Heart left ventricle (tissue), 16 donors: Measurements from ENCODE around the gene FRMD1. TPM values are rescaled to one million over a fixed set of nuclear protein-coding genes. Genes with fewer than 3 reads are reported as not detected.
A peak's percentile ranks its signal among the peaks of the same experiment; 100 is the strongest.

ENCODE experiments used
- ATAC-seq, 4 donors: fragments of 200-7000 bp; cut with Tn5 transposase; one replicate each; pipeline ENCODE4 v1.9.1; 2020 to 2022; ENCODE audit warnings: moderate library complexity in 4 of 4, mild to moderate bottlenecking in 3 of 4, moderate number of reproducible peaks in 1 of 4
- DNase-seq, 5 donors: peaks; one replicate each; pipeline ENCODE4 v3.0.0-alpha.2; 2020
- H3K27ac ChIP-seq, 12 donors: fragments of 200-600 bp; sonication (generic) in 4 of 12; one replicate each; pipeline versions ENCODE4 v1.5.0 to v1.8.0; 2016 to 2022; ENCODE audit warnings: mild to moderate bottlenecking in 2 of 12
- H3K27me3 ChIP-seq, 9 donors: fragments of 200-600 bp; sonication (generic) in 2 of 9; one replicate each; pipeline versions ENCODE4 v1.5.1 to v1.8.0; 2016 to 2022; ENCODE audit warnings: mild to moderate bottlenecking in 3 of 9
- H3K36me3 ChIP-seq, 9 donors: fragments of 200-600 bp; sonication (generic) in 2 of 9; one replicate each; pipeline versions ENCODE4 v1.5.0 to v1.8.0; 2018 to 2022; ENCODE audit warnings: mild to moderate bottlenecking in 2 of 9
- H3K4me1 ChIP-seq, 12 donors: fragments of 200-600 bp; sonication (generic) in 4 of 12; one replicate each; pipeline versions ENCODE4 v1.5.0 to v1.8.0; 2016 to 2022; ENCODE audit warnings: mild to moderate bottlenecking in 3 of 12
- H3K4me3 ChIP-seq, 12 donors: fragments of 200-600 bp; sonication (generic) in 4 of 12; one replicate each; pipeline versions ENCODE4 v1.5.0 to v1.8.0; 2017 to 2022; ENCODE audit warnings: mild to moderate bottlenecking in 9 of 12, moderate library complexity in 4 of 12
- H3K9me3 ChIP-seq, 12 donors: fragments of 200-600 bp; sonication (generic) in 4 of 12; one replicate each; pipeline versions ENCODE4 v1.5.0 to v1.8.0; 2016 to 2022; ENCODE audit warnings: mild to moderate bottlenecking in 1 of 12
- POLR2A ChIP-seq, 2 donors: fragments of 450-650 bp; IDR thresholded peaks; one replicate each; pipeline ENCODE4 v1.6.1; 2017; ENCODE audit warnings: antibody characterized with exemption in 2 of 2, mild to moderate bottlenecking in 2 of 2, moderate library complexity in 2 of 2
- WGBS, 4 donors: extraction: QIAGEN DNeasy Blood & Tissue Kit in 2 of 4; methylation state at CpG; one replicate each; pipeline versions ENCODE4 v1.1.5 to v1.1.7; 2013 to 2018; 5-methylcytosine and 5-hydroxymethylcytosine counted together
- intact Hi-C, 10 donors: fragments of 100-400 bp; cut with DNase I; formaldehyde crosslinking; loops; one replicate each; pipeline versions ENCODE4 v1.11.1 to v1.14.2; 2022
- polyA plus RNA-seq, 2 donors: library from polyadenylated mRNA; stranded (reverse); fragments of 200-250 nt; gene quantifications; one replicate each; pipeline ENCODE4 v1.2.3, GENCODE V29; 2013
- total RNA-seq, 9 donors: library from RNA; depleted of rRNA in 2 of 9; stranded (reverse); fragments of >200 nt in 2 of 9; fragmentation: NEBNext Ultra II Directional in 3 of 9; extraction: Animal tissue kit (Norgen Biotek cat#: 25700) in 3 of 9; gene quantifications; one replicate each; pipeline versions ENCODE4 v1.1.0 to v1.2.4, GENCODE V29; 2016 to 2023
- TF ChIP-seq, protein P1 (sequence below), 12 donors: fragments of 200-600 bp; sonication (generic) in 4 of 12; IDR thresholded peaks; one replicate each; pipeline versions ENCODE4 v1.5.0 to v1.8.0; 2018 to 2022; ENCODE audit warnings: antibody characterized with exemption in 12 of 12, mild to moderate bottlenecking in 5 of 12
- donor health status: ischemic (EF 13 %, LVEDD 7.1; RV severe dilation, severe dysfunction).
- donor health status: healthy with polysubstance abuse.
- donor health status: DM: no; HTN: yes; CAD: no.
- donor health status: DM: no; HTN: no; CAD: no.
- donor health status: ischemic (EF 25% LVEDD 6.9; RV normal size, moderate dysfunction).
- donor health status: ischemic (EF 25% LVEDD 5.7; RV mildly dilated, moderate dysfunction).
- donor health status: healthy.
- donor health status: DM: yes; HTN: yes; CAD: no.
- donor health status: ischemic (EF 35%, LVEDD 5.7; RV mildly dilated, moderate dysfunction).
- donor health status: nonischemic (EF 11% LVEDD 7.7; RV severe dilation, severe dysfunction).
- donor health status: DM: yes; HTN: yes; CAD: no.
- donor health status: PGD.
- donor health status: ischemic (EF 29% LVEDD 5.4; RV normal size, mild dysfunction).
- donor health status: nonischemic (EF 23%, LVEDD 6.1; RV moderate dilation, normal function).

Gene FRMD1
- total and polyA plus RNA-seq, 11 donors = 0.04 to 0.50 (median 0.14) TPM; not detected in 7

GRCh38 chr6:168037856-168038255, 41.2 kb downstream of the FRMD1 start:
- ATAC-seq = no peak
- H3K27ac ChIP-seq = peak overlapping the region; percentile 24 to 97 (median 84)

DNA sequence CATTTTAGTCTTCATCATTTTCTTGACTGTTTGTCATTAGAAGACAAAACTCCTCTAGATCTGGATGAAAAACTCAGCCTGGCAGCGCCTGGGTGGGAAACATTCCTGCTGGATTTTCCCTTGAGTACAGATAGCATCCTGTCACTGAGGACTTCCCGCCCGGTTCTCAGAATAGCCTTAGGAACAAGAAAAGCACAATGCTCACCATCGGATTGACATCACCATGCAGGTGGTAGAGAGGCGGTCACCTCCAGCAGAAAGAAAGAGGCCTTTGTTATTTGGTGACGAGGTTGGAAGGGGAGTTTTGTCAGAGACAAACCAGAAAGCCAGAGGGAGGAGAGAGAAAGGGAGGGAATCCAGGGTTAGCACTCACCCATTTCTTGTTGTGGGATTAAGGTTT, 41.8 kb downstream of the FRMD1 start:
- peaks cover 0 to 8% (median 0%) of the 10 kb centered on the region in 9 donors for H3K27me3 ChIP-seq
- peak in 2 of 5 donors; percentile 61 to 62 for DNase-seq
- peak overlapping the region in 1 of 12 donors; percentile 49 for H3K4me3 ChIP-seq
- WGBS, 4 donors = 46 to 58% (median 53%) methylated on average over 6 of the region's 6 CpGs
- H3K36me3 ChIP-seq = no peaks in the 10 kb centered on the region
- intact Hi-C loops = loop anchor here in 6 of 10 donors (2.0 to 10.0 kb wide), 5 partner anchors 45 to 102 kb away; no protein-coding TSS in a partner anchor
- TF ChIP-seq, protein P1, sequence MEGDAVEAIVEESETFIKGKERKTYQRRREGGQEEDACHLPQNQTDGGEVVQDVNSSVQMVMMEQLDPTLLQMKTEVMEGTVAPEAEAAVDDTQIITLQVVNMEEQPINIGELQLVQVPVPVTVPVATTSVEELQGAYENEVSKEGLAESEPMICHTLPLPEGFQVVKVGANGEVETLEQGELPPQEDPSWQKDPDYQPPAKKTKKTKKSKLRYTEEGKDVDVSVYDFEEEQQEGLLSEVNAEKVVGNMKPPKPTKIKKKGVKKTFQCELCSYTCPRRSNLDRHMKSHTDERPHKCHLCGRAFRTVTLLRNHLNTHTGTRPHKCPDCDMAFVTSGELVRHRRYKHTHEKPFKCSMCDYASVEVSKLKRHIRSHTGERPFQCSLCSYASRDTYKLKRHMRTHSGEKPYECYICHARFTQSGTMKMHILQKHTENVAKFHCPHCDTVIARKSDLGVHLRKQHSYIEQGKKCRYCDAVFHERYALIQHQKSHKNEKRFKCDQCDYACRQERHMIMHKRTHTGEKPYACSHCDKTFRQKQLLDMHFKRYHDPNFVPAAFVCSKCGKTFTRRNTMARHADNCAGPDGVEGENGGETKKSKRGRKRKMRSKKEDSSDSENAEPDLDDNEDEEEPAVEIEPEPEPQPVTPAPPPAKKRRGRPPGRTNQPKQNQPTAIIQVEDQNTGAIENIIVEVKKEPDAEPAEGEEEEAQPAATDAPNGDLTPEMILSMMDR (IDR thresholded peaks at IDR 0.05) = no peak
- TF ChIP-seq POLR2A (IDR thresholded peaks at IDR 0.05) = peak in 1 of 2 donors; percentile 18
- peaks cover 5 to 52% (median 34%) of the 10 kb centered on the region in 12 donors for H3K4me1 ChIP-seq
- H3K27ac ChIP-seq = peak overlapping the region; percentile 58 to 97 (median 84)
- peaks cover 0 to 29% (median 20%) of the 10 kb centered on the region in 12 donors for H3K9me3 ChIP-seq
- ATAC-seq = peak; percentile 35 to 82 (median 56)

More at GRCh38 chr6:168037856-168038255, 41.2 kb downstream of the FRMD1 start:
- Histone ChIP-seq H3K27me3 (peaks cover 0 to 8% (median 0%) of the 10 kb centered on the region in 9 donors), H3K36me3 (no peaks in the 10 kb centered on the region), H3K4me1 (peaks cover 2 to 46% (median 28%) of the 10 kb centered on the region in 12 donors), H3K4me3 (no peak overlapping the region), H3K9me3 (peaks cover 0 to 29% (median 20%) of the 10 kb centered on the region in 12 donors)
- WGBS, 4 donors = 87 to 89% (median 89%) methylated on average over 5 of the region's 5 CpGs
- no peak for DNase-seq
- intact Hi-C loops = loop anchor here in 6 of 10 donors (2.0 to 10.0 kb wide), 5 partner anchors 46 to 103 kb away; no protein-coding TSS in a partner anchor
- TF ChIP-seq, protein P1 (IDR thresholded peaks at IDR 0.05) = no peak

GRCh38 chr6:168035661-168036545, 43.1 kb downstream of the FRMD1 start:
- Histone ChIP-seq H3K4me3 (peak overlapping the region in 11 of 12 donors; percentile 9 to 62 (median 48)), H3K27ac (peak overlapping the region; percentile 58 to 97 (median 86)), H3K36me3 (no peaks in the 10 kb centered on the region), H3K9me3 (peaks cover 0 to 27% (median 19%) of the 10 kb centered on the region in 12 donors), H3K4me1 (peaks cover 5 to 66% (median 47%) of the 10 kb centered on the region in 12 donors), H3K27me3 (peaks cover 0 to 8% (median 0%) of the 10 kb centered on the region in 9 donors)
- intact Hi-C loops = loop anchor here in 6 of 10 donors (1.0 to 10.0 kb wide), 8 partner anchors 43 to 101 kb away; no protein-coding TSS in a partner anchor
- 16 to 39% (median 34%) methylated on average over 29 of the region's 29 CpGs for WGBS, 4 donors
- ATAC-seq (peak in 3 of 4 donors; percentile 21 to 51 (median 41)), DNase-seq (peak in 3 of 5 donors; percentile 44 to 60 (median 56))
- TF ChIP-seq POLR2A (IDR thresholded peaks at IDR 0.05) = peak in 1 of 2 donors; percentile 30
- TF ChIP-seq, protein P1 (IDR thresholded peaks at IDR 0.05) = no peak
